HG02981 (cell line): ENCODE results near the gene RAPH1.
"Not testable (repeated sequence)": the region's sequence is repeated elsewhere in the genome, so short reads cannot be mapped to it uniquely, and the experiment has no call there.

Experiments
- ATAC-seq: cut with Tn5 transposase; IDR thresholded peaks from one replicate; pipeline ENCODE4 v1.9.1; 2021; ENCODE audit warnings: mild to moderate bottlenecking, moderate library complexity; ENCODE audit not compliant: unreplicated experiment

The RAPH1 gene

GRCh38 chr2:203438528-203438927, 96.6 kb downstream of the RAPH1 start:
- no peak for ATAC-seq

- no peak for ATAC-seq
Observed at GRCh38 chr2:203437511-203437910, 97.6 kb downstream of the RAPH1 start.

- no peak for ATAC-seq
Observed at GRCh38 chr2:203436496-203436895, 98.6 kb downstream of the RAPH1 start.

GRCh38 chr2:203432811-203433210, 102.3 kb downstream of the RAPH1 start:
- no peak for ATAC-seq

GRCh38 chr2:203431391-203432185, 103.5 kb downstream of the RAPH1 start:
- no peak for ATAC-seq

- ATAC-seq: not testable (repeated sequence)
Observed at GRCh38 chr2:203429643-203430042, 105.5 kb downstream of the RAPH1 start.

- no peak for ATAC-seq
Observed at GRCh38 chr2:203427061-203427460, 108.0 kb downstream of the RAPH1 start.

GRCh38 chr2:203418271-203418670, 116.8 kb downstream of the RAPH1 start:
- no peak for ATAC-seq

- ATAC-seq: no peak
Observed at GRCh38 chr2:203413796-203414195, 121.3 kb downstream of the RAPH1 start.

- ATAC-seq: peak; percentile 71
Observed at GRCh38 chr2:203412546-203413331, 122.4 kb downstream of the RAPH1 start.

GRCh38 chr2:203407496-203407895, 127.6 kb downstream of the RAPH1 start:
- ATAC-seq: no peak

- ATAC-seq: no peak
Observed at GRCh38 chr2:203404996-203405395, 130.1 kb downstream of the RAPH1 start.

- no peak for ATAC-seq
Observed at GRCh38 chr2:203400805-203401585, 134.1 kb downstream of the RAPH1 start.

- ATAC-seq: no peak
Observed at GRCh38 chr2:203399031-203399430, 136.1 kb downstream of the RAPH1 start.

- no peak for ATAC-seq
Observed at GRCh38 chr2:203396667-203397066, 138.4 kb downstream of the RAPH1 start.

GRCh38 chr2:203395858-203396257, 139.2 kb downstream of the RAPH1 start:
- no peak for ATAC-seq

GRCh38 chr2:203394519-203395227, 140.4 kb downstream of the RAPH1 start:
- no peak for ATAC-seq

GRCh38 chr2:203388153-203388552, 146.9 kb downstream of the RAPH1 start:
- ATAC-seq: not testable (repeated sequence)

GRCh38 chr2:203383038-203383437, 152.1 kb downstream of the RAPH1 start:
- no peak for ATAC-seq

GRCh38 chr2:203379156-203379555, 155.9 kb downstream of the RAPH1 start:
- ATAC-seq: no peak

GRCh38 chr2:203376173-203376572, 158.9 kb downstream of the RAPH1 start:
- ATAC-seq: no peak
